OCI-LY1 (cell line): ENCODE results near the gene LGALS9B.
"Not testable (repeated sequence)": the region's sequence is repeated elsewhere in the genome, so short reads cannot be mapped to it uniquely, and the experiment has no call there.

ENCODE experiments used
- EZH2 ChIP-seq: fragments of 200-600 bp; sonication (generic), shearing (Covaris generic); IDR thresholded peaks from 2 replicates; pipeline ENCODE4 v1.8.0; 2017; ENCODE audit warnings: borderline replicate concordance, mixed run types, mild to moderate bottlenecking, antibody characterized with exemption, low read length, moderate library complexity, mixed read lengths
- TF ChIP-seq, protein P1 (sequence below): fragments of 200-600 bp; sonication (generic), shearing (Covaris generic); IDR thresholded peaks from 2 replicates; pipeline ENCODE4 v1.5.1; 2017; ENCODE audit warnings: mild to moderate bottlenecking, antibody characterized with exemption, low read length, moderate library complexity, mixed read lengths

DNA sequence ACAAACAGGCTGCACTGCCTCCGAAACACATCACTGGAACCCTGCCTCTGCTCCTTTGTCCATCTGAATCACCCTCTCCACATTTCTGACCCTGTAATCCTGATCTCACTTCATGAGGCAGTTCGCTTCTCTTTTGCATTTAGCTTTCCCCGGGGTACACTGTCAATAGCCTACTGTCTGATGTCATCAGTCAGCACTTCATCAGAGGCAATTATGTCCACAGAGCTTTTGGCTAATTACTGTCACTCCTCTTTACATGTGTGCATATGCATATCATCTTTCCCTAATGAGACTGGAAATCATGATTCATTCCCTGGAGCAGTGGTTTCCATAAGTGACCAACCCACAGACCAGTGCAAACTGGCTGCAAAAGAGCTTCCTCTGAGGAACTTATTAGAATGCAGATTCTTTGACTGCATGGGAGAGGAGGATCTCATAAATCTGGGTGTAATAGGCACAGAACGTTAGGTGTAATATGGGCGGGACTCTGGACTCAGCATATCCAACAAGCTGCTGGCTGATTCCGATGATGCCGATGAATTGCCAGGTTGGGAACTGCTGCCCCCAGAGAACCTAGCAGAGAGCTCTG, 49.8 kb downstream of the LGALS9B start:
- not testable (repeated sequence) for TF ChIP-seq EZH2
- TF ChIP-seq, protein P1, sequence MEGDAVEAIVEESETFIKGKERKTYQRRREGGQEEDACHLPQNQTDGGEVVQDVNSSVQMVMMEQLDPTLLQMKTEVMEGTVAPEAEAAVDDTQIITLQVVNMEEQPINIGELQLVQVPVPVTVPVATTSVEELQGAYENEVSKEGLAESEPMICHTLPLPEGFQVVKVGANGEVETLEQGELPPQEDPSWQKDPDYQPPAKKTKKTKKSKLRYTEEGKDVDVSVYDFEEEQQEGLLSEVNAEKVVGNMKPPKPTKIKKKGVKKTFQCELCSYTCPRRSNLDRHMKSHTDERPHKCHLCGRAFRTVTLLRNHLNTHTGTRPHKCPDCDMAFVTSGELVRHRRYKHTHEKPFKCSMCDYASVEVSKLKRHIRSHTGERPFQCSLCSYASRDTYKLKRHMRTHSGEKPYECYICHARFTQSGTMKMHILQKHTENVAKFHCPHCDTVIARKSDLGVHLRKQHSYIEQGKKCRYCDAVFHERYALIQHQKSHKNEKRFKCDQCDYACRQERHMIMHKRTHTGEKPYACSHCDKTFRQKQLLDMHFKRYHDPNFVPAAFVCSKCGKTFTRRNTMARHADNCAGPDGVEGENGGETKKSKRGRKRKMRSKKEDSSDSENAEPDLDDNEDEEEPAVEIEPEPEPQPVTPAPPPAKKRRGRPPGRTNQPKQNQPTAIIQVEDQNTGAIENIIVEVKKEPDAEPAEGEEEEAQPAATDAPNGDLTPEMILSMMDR, result not testable (repeated sequence)
